Adrenal gland (tissue), 5 donors: ENCODE results near the gene GNAQ.

ENCODE experiments used
- POLR2A ChIP-seq, 2 donors: fragments of 450-650 bp; IDR thresholded peaks; one replicate each; pipeline ENCODE4 v1.6.1; 2017; ENCODE audit warnings: antibody characterized with exemption in 2 of 2, mild to moderate bottlenecking in 2 of 2, moderate library complexity in 1 of 2
- TF ChIP-seq, protein P1 (sequence below), 6 experiments: fragments of 450-650 bp in 4 of 6; fragments of 200-600 bp in 2 of 6; sonication (generic) in 1 of 6; IDR thresholded peaks; 1 replicate in 5 of 6; 2 replicates in 1 of 6; pipeline versions ENCODE4 v1.5.1 to v1.8.0; 2016 to 2021; ENCODE audit warnings: antibody characterized with exemption in 6 of 6, mild to moderate bottlenecking in 2 of 6, moderate library complexity in 1 of 6
- donor health status: DM: no; HTN: no; CAD: no.

DNA sequence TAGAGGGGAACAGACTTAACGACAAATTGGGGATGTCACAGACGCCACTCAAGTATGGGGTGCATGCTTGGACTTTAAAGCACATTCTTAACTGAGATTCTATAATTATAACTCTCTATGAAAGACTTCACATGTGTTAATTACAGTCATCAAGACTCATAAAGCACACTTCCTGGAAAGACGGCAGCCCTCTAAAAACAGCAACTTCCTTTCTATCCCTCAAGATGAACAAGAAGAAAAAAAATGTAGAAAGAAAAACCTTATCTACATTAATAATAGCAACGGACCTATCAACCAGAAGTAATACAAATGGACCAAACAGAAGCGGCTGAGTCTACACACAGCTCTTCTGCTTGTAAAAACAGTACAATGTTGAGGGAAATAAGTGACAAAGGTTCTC is 21.2 kb downstream of the GNAQ start:
- TF ChIP-seq, protein P1, sequence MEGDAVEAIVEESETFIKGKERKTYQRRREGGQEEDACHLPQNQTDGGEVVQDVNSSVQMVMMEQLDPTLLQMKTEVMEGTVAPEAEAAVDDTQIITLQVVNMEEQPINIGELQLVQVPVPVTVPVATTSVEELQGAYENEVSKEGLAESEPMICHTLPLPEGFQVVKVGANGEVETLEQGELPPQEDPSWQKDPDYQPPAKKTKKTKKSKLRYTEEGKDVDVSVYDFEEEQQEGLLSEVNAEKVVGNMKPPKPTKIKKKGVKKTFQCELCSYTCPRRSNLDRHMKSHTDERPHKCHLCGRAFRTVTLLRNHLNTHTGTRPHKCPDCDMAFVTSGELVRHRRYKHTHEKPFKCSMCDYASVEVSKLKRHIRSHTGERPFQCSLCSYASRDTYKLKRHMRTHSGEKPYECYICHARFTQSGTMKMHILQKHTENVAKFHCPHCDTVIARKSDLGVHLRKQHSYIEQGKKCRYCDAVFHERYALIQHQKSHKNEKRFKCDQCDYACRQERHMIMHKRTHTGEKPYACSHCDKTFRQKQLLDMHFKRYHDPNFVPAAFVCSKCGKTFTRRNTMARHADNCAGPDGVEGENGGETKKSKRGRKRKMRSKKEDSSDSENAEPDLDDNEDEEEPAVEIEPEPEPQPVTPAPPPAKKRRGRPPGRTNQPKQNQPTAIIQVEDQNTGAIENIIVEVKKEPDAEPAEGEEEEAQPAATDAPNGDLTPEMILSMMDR (IDR thresholded peaks at IDR 0.05): no peak
- TF ChIP-seq POLR2A (IDR thresholded peaks at IDR 0.05): no peak
